Liver (tissue), 9 donors: Measurements from ENCODE around the gene CRPPA. TPM values are rescaled to one million over a fixed set of nuclear protein-coding genes. Genes with fewer than 3 reads are reported as not detected.

Source experiments
- DNase-seq: peaks from one replicate; pipeline ENCODE4 v3.0.0-alpha.2; 2017; ENCODE audit warnings: low spot score
- H3K27ac ChIP-seq, 2 donors: one replicate each; pipeline ENCODE4 v1.7.0; 2013; ENCODE audit warnings: inconsistent platforms in 2 of 2, low read length in 2 of 2, control low read depth in 1 of 2, low read depth in 1 of 2, mild to moderate bottlenecking in 1 of 2
- H3K27me3 ChIP-seq, 4 donors: one replicate each; pipeline versions ENCODE4 v1.6.1 to v1.7.0; 2013; ENCODE audit warnings: low read length in 3 of 4, inconsistent platforms in 1 of 4, mild to moderate bottlenecking in 1 of 4, moderate library complexity in 1 of 4; ENCODE audit not compliant: control insufficient read depth in 4 of 4, insufficient read depth in 4 of 4
- H3K36me3 ChIP-seq, 4 donors: one replicate each; pipeline versions ENCODE4 v1.6.1 to v1.7.0; 2013; ENCODE audit warnings: low read length in 3 of 4, mild to moderate bottlenecking in 3 of 4, low read depth in 1 of 4, moderate library complexity in 1 of 4; ENCODE audit not compliant: control insufficient read depth in 4 of 4, insufficient read depth in 3 of 4
- H3K4me1 ChIP-seq, 4 donors: one replicate each; pipeline versions ENCODE4 v1.6.1 to v1.7.0; 2013; ENCODE audit warnings: low read length in 3 of 4, mild to moderate bottlenecking in 3 of 4, moderate library complexity in 1 of 4; ENCODE audit not compliant: control insufficient read depth in 4 of 4, insufficient read depth in 4 of 4
- H3K4me3 ChIP-seq, 3 donors: one replicate each; pipeline versions ENCODE4 v1.6.1 to v1.7.0; 2013; ENCODE audit warnings: low read length in 3 of 3, control low read depth in 1 of 3, low read depth in 1 of 3, mild to moderate bottlenecking in 1 of 3
- H3K9ac ChIP-seq, 2 donors: one replicate each; pipeline ENCODE4 v1.7.0; 2013; ENCODE audit warnings: low read length in 2 of 2, mild to moderate bottlenecking in 2 of 2, moderate library complexity in 2 of 2, control low read depth in 1 of 2, low read depth in 1 of 2
- H3K9me3 ChIP-seq, 4 donors: one replicate each; pipeline versions ENCODE4 v1.6.1 to v1.7.0; 2013; ENCODE audit warnings: low read length in 3 of 4; ENCODE audit not compliant: control insufficient read depth in 4 of 4
- ATF3 ChIP-seq: IDR thresholded peaks from 2 replicates; pipeline ENCODE4 v1.6.1; 2016; ENCODE audit warnings: antibody characterized with exemption
- CTCF ChIP-seq: fragments of 150-350 bp; IDR thresholded peaks from 2 replicates; pipeline ENCODE4 v1.5.1; 2017; ENCODE audit warnings: improper control_type of control experiment, low read depth, low read length; ENCODE audit not compliant: missing input control
- EGR1 ChIP-seq, 2 donors: IDR thresholded peaks; 2 replicates each; pipeline ENCODE4 v1.6.1; 2016 to 2018; ENCODE audit warnings: antibody characterized with exemption in 2 of 2, low read depth in 2 of 2
- FOXA1 ChIP-seq: IDR thresholded peaks from 2 replicates; pipeline ENCODE4 v1.6.1; 2016; ENCODE audit warnings: antibody characterized with exemption
- HNF4A ChIP-seq, 2 donors: conservative IDR thresholded peaks; 2 replicates each; pipeline ENCODE4 v1.6.1; 2016; ENCODE audit warnings: antibody characterized with exemption in 2 of 2, mild to moderate bottlenecking in 2 of 2
- MAX ChIP-seq: IDR thresholded peaks from 2 replicates; pipeline ENCODE4 v1.6.1; 2016; ENCODE audit warnings: antibody characterized with exemption
- NR2F2 ChIP-seq: IDR thresholded peaks from 2 replicates; pipeline ENCODE4 v1.6.1; 2016; ENCODE audit warnings: antibody characterized with exemption
- RAD21 ChIP-seq, 2 donors: IDR thresholded peaks; 2 replicates each; pipeline ENCODE4 v1.6.1; 2016; ENCODE audit warnings: antibody characterized with exemption in 2 of 2, mild to moderate bottlenecking in 2 of 2
- REST ChIP-seq: IDR thresholded peaks from 2 replicates; pipeline ENCODE4 v1.6.1; 2016; ENCODE audit warnings: antibody characterized with exemption, mild to moderate bottlenecking
- RXRA ChIP-seq, 2 donors: IDR thresholded peaks; 2 replicates each; pipeline ENCODE4 v1.6.1; 2017 to 2018; ENCODE audit warnings: antibody characterized with exemption in 2 of 2, mild to moderate bottlenecking in 1 of 2
- SP1 ChIP-seq: IDR thresholded peaks from 2 replicates; pipeline ENCODE4 v1.6.1; 2018; ENCODE audit warnings: antibody characterized with exemption, mild to moderate bottlenecking
- YY1 ChIP-seq: IDR thresholded peaks from 2 replicates; pipeline ENCODE4 v1.6.1; 2016; ENCODE audit warnings: antibody characterized with exemption, mild to moderate bottlenecking
- ZBTB33 ChIP-seq: IDR thresholded peaks from 2 replicates; pipeline ENCODE4 v1.6.1; 2016; ENCODE audit warnings: antibody characterized with exemption
- WGBS: extraction: QIAGEN DNeasy Blood & Tissue Kit; methylation state at CpG from one replicate; pipeline ENCODE4 v1.1.7; 2013; 5-methylcytosine and 5-hydroxymethylcytosine counted together
- polyA plus RNA-seq, 2 donors: library from polyadenylated mRNA; stranded (reverse) in 1 of 2; unstranded in 1 of 2; fragments of 200-250 nt in 1 of 2; fragments of >200 nt in 1 of 2; fragmentation: Nextera tagmentation in 1 of 2; extraction: Ambion mirVana in 1 of 2; gene quantifications; one replicate each; pipeline versions ENCODE4 v1.2.1 to v1.2.3, GENCODE V29; 2013 to 2015
- total RNA-seq, 2 donors: library from RNA; depleted of rRNA; stranded (reverse); fragments of >200 nt; gene quantifications; one replicate each; pipeline ENCODE4 v1.2.3, GENCODE V29; 2014
- donor health status: healthy.
- donor health status: healthy.
- donor health status: healthy.
- donor health status: healthy.
- donor health status: healthy.

Gene CRPPA
- total and polyA plus RNA-seq, 4 donors = 0.47 to 3.7 (median 1.8) TPM

GRCh38 chr7:16420329-16420648, 1.0 kb downstream of the CRPPA start:
- Histone ChIP-seq H3K27me3 (no peaks in the 10 kb centered on the region), H3K36me3 (no peaks in the 10 kb centered on the region), H3K9ac (peak overlapping the region; percentile 67 to 83), H3K4me1 (peaks cover 0 to 20% (median 16%) of the 10 kb centered on the region in 4 donors), H3K27ac (peak overlapping the region; percentile 86 to 96), H3K4me3 (peak overlapping the region; percentile 75 to 85 (median 76)), H3K9me3 (no peaks in the 10 kb centered on the region)
- DNase-seq = no peak
- WGBS = 1% methylated on average over 3 of the region's 3 CpGs
- TF ChIP-seq RXRA (IDR thresholded peaks at IDR 0.05) (no peak), ZBTB33 (no peak), MAX (peak; percentile 35), HNF4A (conservative IDR thresholded peaks at IDR 0.05) (peak in 1 of 2 donors; percentile 4), RAD21 (IDR thresholded peaks at IDR 0.05) (peak in 1 of 2 donors; percentile 17), ATF3 (no peak)

GRCh38 chr7:16419859-16420258, 1.5 kb downstream of the CRPPA start:
- 37% methylated on average over 10 of the region's 10 CpGs for WGBS
- TF ChIP-seq REST (no peak), RXRA (IDR thresholded peaks at IDR 0.05) (no peak), NR2F2 (no peak), MAX (no peak), ATF3 (no peak), EGR1 (IDR thresholded peaks at IDR 0.05; ENCODE audit: low read depth in 2 of 2) (no peak), HNF4A (conservative IDR thresholded peaks at IDR 0.05) (no peak), CTCF (no peak), FOXA1 (no peak), SP1 (no peak), RAD21 (IDR thresholded peaks at IDR 0.05) (no peak), YY1 (no peak)

More at GRCh38 chr7:16419859-16420258, 1.5 kb downstream of the CRPPA start:
- Histone ChIP-seq H3K9me3 (no peaks in the 10 kb centered on the region), H3K36me3 (no peaks in the 10 kb centered on the region), H3K27ac (peak overlapping the region; percentile 86 to 96), H3K4me3 (peak overlapping the region in 2 of 3 donors; percentile 75 to 76), H3K4me1 (peaks cover 0 to 20% (median 16%) of the 10 kb centered on the region in 4 donors), H3K27me3 (no peaks in the 10 kb centered on the region), H3K9ac (peak overlapping the region; percentile 67 to 83)
- DNase-seq = no peak
